HG03558 (cell line): ENCODE results near the gene TBC1D3L.
"Not testable (repeated sequence)": the region's sequence is repeated elsewhere in the genome, so short reads cannot be mapped to it uniquely, and the experiment has no call there.

Experiments used
- ATAC-seq: cut with Tn5 transposase; IDR thresholded peaks from one replicate; pipeline ENCODE4 v1.9.1; 2021; ENCODE audit warnings: moderate number of reproducible peaks; ENCODE audit not compliant: unreplicated experiment; ENCODE audit errors: extremely low read depth

The TBC1D3L gene

GRCh38 chr17:37988960-37989359, at the start of gene TBC1D3L:
TBC1D3L (minus strand) TSS chr17:37989060; CDS start chr17:37987520, 1,540 bp downstream.
- ATAC-seq, result not testable (repeated sequence)

- ATAC-seq, result not testable (repeated sequence)
Measured at GRCh38 chr17:38003676-38004075, 14.8 kb upstream of the TBC1D3L start, which contains the start of gene TBC1D3D. TBC1D3D (plus strand) TSS chr17:38003976; CDS start chr17:38005561, 1,585 bp downstream.
